ENCODE results near the gene MAOA. TPM values are rescaled to one million over a fixed set of nuclear protein-coding genes. Genes with fewer than 3 reads are reported as not detected.
"Not testable (repeated sequence)": the region's sequence is repeated elsewhere in the genome, so short reads cannot be mapped to it uniquely, and the experiment has no call there.

Gene MAOA
- polyA plus RNA-seq, 12 donors, result 0.34 to 7.3 (median 0.92) TPM; not detected in 1

GRCh38 chrX:43661521-43662240 lies 5.6 kb downstream of the MAOA start:
- DNase-seq, result no peak

- DNase-seq, result no peak
Measured at GRCh38 chrX:43663173-43663572, 7.1 kb downstream of the MAOA start.

GRCh38 chrX:43664258-43664657 lies 8.2 kb downstream of the MAOA start:
- no peak for DNase-seq

GRCh38 chrX:43664708-43665107 lies 8.6 kb downstream of the MAOA start:
- no peak for DNase-seq

GRCh38 chrX:43666311-43666912 lies 10.3 kb downstream of the MAOA start:
- DNase-seq, result no peak

GRCh38 chrX:43675965-43676628 lies 20.0 kb downstream of the MAOA start:
- not testable (repeated sequence) for DNase-seq

GRCh38 chrX:43676971-43677572 lies 21.0 kb downstream of the MAOA start:
- peak; percentile 39 for DNase-seq

- DNase-seq, result no peak
Measured at GRCh38 chrX:43677993-43678392, 21.9 kb downstream of the MAOA start.

- DNase-seq, result no peak
Measured at GRCh38 chrX:43679058-43679457, 23.0 kb downstream of the MAOA start.

GRCh38 chrX:43679778-43680177 lies 23.7 kb downstream of the MAOA start:
- DNase-seq, result no peak

- DNase-seq, result no peak
Measured at GRCh38 chrX:43682726-43683125, 26.6 kb downstream of the MAOA start.

GRCh38 chrX:43685221-43685620 lies 29.1 kb downstream of the MAOA start:
- no peak for DNase-seq

- no peak for DNase-seq
Measured at GRCh38 chrX:43688586-43688985, 32.5 kb downstream of the MAOA start.

GRCh38 chrX:43693602-43694406 lies 37.7 kb downstream of the MAOA start:
- no peak for DNase-seq

- no peak for DNase-seq
Measured at GRCh38 chrX:43699475-43699874, 43.4 kb downstream of the MAOA start.

GRCh38 chrX:43702079-43702524 lies 46.0 kb downstream of the MAOA start:
- no peak for DNase-seq

- no peak for DNase-seq
Measured at GRCh38 chrX:43702660-43703059, 46.6 kb downstream of the MAOA start.

GRCh38 chrX:43703211-43703791 lies 47.2 kb downstream of the MAOA start:
- DNase-seq, result no peak

GRCh38 chrX:43706786-43707370 lies 50.8 kb downstream of the MAOA start:
- DNase-seq, result no peak

GRCh38 chrX:43707812-43708548 lies 51.9 kb downstream of the MAOA start:
- DNase-seq, result no peak

All from muscle of arm (tissue), 12 donors.